ENCODE results near the gene RPLP2. TPM values are rescaled to one million over a fixed set of nuclear protein-coding genes. Genes with fewer than 3 reads are reported as not detected.
A peak's percentile ranks its signal among the peaks of the same experiment; 100 is the strongest.

RPLP2 gene
- total and polyA plus RNA-seq, 2 donors (not counting 1 experiment from before 2014, with no cell fraction given): 525 to 3,947 TPM

GRCh38 chr11:832529-833113 lies 22.9 kb downstream of the RPLP2 start, which contains the start of gene CD151:
TSS of gene CD151 (plus strand) at chr11:832952. CDS start at chr11:836070, 3,118 bp downstream.
- peaks cover 58% of the 10 kb centered on the region for H4K20me1 ChIP-seq (ENCODE audit: control insufficient read depth, insufficient read depth, low read length, poor library complexity, severe bottlenecking)
- peak; percentile 78 for DNase-seq
- no peaks in the 10 kb centered on the region for H3K79me2 ChIP-seq (ENCODE audit: control insufficient read depth, insufficient read depth, low read length)
- peak within 1 kb of the TSS; percentile 51 for H3K9ac ChIP-seq (ENCODE audit: low read length)
- peaks cover 56 to 64% of the 10 kb centered on the region in 2 donors for H3K4me1 ChIP-seq (ENCODE audit: control insufficient read depth in 2 of 2, insufficient read depth in 2 of 2, low read length in 2 of 2)
- peaks cover 0 to 3% of the 10 kb centered on the region in 2 experiments for H3K36me3 ChIP-seq (replicated peaks in 1 of 2; ENCODE audit: control extremely low read depth in 1 of 2, control insufficient read depth in 1 of 2, extremely low read depth in 1 of 2, insufficient read depth in 2 of 2, low read length in 1 of 2)
- peaks cover 0 to 62% (median 20%) of the 10 kb centered on the region in 4 experiments for H3K27me3 ChIP-seq (replicated peaks in 1 of 4; ENCODE audit: control extremely low read depth in 1 of 4, control insufficient read depth in 3 of 4, insufficient read depth in 4 of 4, low read length in 3 of 4)
- peak; percentile 60 for ATAC-seq (ENCODE audit: low read depth)
- ChIA-PET CTCF (interaction anchor here (1.1 to 2.1 kb wide), 2 partner anchors 11 to 56 kb away, joined by 3 to 6 read pairs; partner anchors contain the start of gene TSPAN4), POLR2A (interaction anchor here (0.5 to 6.4 kb wide), 7 partner anchors 9 to 219 kb away, joined by 3 to 57 read pairs (median 4); partner anchors contain the start of genes PNPLA2, POLR2L and TSPAN4)
- Mint-ChIP-seq H3K27me3 (peaks cover 7% of the 10 kb centered on the region), H3K9me3 (ENCODE audit: insufficient read depth) (no peaks in the 10 kb centered on the region), H3K4me3 (peak within 1 kb of the TSS; percentile 71), H3K4me1 (peaks cover 46% of the 10 kb centered on the region), H3K27ac (no peak within 1 kb of the TSS)
- 4% methylated on average over 63 of the region's 67 CpGs for WGBS (ENCODE audit: insufficient coverage)
- TF ChIP-seq CTCF (IDR thresholded peaks at IDR 0.05): no peak
- TF ChIP-seq EZH2 (IDR thresholded peaks at IDR 0.05; ENCODE audit: borderline replicate concordance, insufficient read depth, low read depth, low read length, poor library complexity, severe bottlenecking): no peak
- peak within 1 kb of the TSS; percentile 88 for H3K4me2 ChIP-seq (replicated peaks; ENCODE audit: low read depth, low read length, poor library complexity, severe bottlenecking)
- peaks cover 0 to 15% (median 0%) of the 10 kb centered on the region in 3 donors for H3K9me3 ChIP-seq (ENCODE audit: control extremely low read depth in 1 of 3, control insufficient read depth in 2 of 3, insufficient read depth in 1 of 3, low read length in 2 of 3)
- intact Hi-C loops (cut with micrococcal nuclease): loop anchor here (1.0 kb wide), 1 partner anchor 10 kb away; the partner anchor contains the start of genes POLR2L and TSPAN4
- no peak within 1 kb of the TSS for H3K27ac ChIP-seq (ENCODE audit: low read length in 2 of 2)
- peak within 1 kb of the TSS; percentile 49 for H2AFZ ChIP-seq (ENCODE audit: insufficient read depth, low read depth, low read length, poor library complexity, severe bottlenecking)
- peak within 1 kb of the TSS in 4 of 5 experiments; percentile 31 to 58 (median 54) for H3K4me3 ChIP-seq (ENCODE audit: control extremely low read depth in 1 of 5, extremely low read depth in 1 of 5, insufficient read depth in 1 of 5, low read depth in 2 of 5, low read length in 4 of 5)
